ENCODE measurements around the gene SPTB.

Gene SPTB

GRCh38 chr14:64763801-64764621, 115.7 kb downstream of the SPTB start:
- no peak for DNase-seq

GRCh38 chr14:64763085-64763782, 116.5 kb downstream of the SPTB start:
- no peak for DNase-seq

DNA sequence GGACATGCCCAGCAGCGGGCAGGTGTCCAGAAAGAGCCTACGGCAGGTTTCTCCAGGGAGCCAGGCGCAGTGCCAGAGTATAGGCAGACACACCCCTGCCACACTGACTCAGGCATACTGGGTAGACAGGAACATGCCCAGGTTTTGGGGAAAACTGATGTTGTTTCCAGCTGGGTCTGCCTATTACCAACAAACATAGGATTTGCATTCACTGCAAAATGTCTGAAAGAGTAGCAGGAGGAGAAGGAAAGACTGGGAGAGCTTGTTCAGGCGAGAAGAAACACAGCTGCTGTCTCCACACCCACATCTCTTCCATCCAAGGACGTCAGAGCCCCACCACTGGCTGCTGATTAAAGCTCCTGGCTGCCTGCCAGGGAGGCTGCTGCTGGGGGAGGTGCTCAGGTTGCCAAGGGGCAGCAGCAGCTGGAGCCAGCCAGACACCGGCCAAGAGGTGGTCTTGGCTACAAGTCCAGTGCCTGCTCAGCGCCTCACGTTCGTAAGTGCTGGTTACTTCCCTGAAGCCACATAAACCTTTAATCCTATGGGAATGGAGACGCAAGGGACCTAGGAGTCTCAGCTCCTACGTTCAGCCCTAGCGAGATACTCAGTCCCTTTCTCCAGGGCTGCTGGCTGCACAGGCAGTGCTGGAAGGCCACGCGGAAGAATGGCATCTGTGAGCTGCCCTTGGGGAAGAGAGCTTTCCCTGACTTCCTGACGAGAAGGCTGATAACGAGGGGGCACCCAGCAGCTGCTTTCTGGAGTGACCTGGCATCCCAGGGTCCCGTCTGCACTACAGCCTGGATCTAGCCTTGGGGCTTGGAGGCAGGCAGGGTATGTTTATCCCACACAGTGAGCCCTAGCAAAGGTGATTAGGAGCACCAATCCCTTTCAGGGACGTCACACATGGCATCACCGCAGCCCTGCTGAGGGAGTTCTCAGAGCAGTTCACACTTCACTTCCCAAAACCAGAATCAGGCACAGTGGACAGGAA, 117.4 kb downstream of the SPTB start:
- DNase-seq, result no peak

DNA sequence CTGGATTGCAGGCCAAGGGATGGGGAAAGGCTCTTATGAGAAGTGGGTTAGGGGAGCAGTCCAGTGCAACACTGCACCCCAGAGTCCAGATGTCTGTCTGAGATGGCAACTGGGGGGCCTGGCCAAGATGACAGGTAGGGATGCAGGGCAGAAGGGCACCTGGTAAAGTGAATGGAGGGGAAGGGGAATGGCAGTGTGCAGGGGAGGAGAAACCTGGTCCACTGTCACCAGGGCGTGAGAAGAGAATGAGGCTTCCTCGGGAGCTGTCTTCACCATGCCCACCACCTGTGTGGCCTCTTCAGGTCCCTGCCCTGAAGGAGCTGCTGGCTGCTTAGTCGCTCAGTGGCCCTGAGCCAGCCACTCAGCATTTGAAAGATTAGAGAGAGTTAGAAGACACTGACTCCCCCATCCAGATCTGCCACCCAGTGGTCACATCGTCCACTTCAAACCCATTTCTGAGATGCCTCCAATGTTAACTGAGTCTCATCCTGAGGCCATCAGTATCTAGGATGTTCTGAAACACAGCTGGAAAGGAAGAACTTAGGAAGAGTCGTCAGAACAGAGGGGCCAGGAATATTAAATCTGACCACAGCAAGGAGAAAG, 118.2 kb downstream of the SPTB start:
- DNase-seq, result no peak

DNA sequence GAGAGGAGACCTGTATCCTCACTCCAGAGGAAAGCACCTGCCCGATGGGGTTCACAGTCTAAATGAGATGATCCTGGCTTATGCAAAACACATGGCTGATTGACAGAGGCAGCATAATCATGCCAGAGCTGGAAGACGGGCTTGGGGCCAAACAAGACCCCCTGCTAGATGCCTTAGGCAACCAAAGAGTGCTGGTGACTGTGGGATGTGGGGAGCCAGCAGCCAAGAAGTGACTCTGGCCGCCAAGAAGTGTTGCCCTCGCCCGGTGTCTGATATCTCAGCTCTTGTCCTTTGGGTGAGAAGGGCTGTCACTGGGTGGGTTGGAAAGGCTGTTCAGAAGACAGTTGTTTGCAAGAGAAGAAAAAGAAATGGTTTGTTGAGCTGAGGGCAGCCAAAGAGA, 118.8 kb downstream of the SPTB start:
- DNase-seq, result no peak

- peak; percentile 9 to 32 (median 24) for DNase-seq
Measured at GRCh38 chr14:64760146-64760755, 119.5 kb downstream of the SPTB start.

DNA sequence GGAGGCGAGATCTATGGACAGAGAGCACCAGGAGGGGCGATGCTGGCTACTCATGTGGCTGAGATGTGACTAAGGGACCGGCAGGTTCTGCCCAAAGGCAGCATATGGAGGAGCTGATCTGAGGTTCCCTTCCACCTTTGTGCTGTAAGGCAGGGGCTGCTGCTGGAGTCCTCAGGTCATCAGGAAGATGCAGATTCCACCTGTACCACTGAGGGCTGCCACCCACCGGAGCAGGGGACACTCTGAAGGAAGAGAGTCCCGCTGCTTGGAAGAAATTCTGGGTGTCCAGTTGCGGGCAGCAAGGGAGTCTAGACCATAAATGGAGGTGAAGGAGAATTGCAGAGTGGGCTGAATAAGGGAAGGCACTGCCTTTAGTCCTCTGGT, 120.2 kb downstream of the SPTB start:
- DNase-seq, result no peak

DNA sequence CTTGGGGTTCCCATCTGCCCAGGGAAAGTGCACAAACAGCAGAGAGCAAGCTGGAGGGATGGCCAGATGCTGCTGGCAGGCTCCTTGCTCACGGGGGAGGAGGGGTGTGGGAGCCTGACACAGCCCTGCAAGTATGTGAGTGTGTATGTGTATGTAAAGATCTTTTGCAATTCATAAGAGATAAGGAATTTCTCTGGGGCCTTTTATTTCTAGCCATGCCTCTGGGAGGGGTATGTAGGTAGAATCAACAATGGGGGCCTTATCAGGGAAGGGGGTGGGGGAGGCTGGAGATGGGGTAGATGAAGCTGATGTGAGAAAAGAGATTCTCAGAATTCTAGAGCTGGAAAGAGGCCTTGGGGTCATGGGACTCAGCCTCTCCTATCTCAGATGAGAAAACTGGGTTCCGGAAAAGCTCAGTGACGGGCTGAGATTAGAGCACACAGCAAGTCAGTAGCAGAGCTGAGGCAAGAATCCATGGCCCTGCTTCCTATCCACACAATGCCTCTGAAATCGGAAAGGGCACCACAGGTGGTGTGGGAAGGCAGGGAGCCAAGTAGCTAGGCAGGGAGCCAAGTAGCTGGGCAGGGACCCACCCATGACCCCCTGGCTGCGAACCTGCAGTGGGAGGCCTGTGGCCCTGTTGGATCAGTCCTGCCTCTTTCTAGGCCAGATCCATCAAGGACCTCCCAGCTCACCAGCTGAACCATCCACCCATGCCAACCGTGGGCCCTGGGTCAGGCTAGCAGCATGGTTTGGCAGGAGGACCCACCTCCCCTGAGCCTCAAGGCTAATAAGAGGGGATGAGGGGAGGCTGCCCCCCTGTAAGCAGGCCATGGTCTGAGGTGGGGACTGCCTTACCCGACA, 120.8 kb downstream of the SPTB start:
- no peak for DNase-seq

DNA sequence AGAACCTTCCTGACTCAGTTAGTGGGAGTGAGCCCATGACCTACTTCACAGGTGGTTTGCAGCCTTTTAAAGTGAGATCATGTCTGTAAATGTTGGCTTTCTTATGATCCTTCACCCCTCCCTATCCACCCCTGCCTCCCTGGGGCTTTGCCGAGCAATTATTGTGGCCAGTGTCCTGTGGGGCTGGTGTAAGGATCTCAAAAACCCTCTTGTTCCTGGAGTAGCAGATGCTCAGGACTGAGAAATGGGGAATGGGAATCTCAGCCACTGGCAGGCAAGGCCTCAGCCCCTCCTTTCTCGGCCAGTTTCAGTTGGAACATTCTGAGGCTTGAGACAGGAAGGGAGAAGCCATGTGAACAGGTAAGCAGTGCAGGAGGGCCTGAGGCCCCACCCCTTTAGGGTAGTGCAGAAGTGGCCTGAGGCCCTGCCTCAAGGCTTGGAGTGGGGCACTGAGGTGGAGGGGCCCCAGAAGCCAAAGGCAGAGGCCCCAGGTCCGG, 121.6 kb downstream of the SPTB start:
- no peak for DNase-seq

DNA sequence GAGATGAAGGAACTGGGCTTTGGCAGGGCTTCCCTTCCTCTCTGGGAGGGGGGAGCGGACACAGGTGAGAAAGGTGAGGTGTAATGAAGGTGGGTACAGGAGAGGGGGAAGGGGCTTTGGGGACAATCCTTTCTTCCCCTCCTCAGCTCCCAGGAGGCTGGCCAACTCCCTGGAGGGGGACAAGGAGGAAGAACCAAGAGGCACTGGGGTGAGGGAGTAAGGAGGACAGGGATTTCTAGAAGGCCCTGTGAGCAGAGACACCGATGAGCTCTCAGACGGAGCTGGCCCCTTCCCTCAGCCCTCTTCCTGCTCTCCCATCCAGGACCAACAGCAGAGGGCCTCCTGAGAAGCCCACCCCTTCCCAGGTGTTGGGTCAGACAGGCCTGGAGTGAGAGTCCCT, 122.1 kb downstream of the SPTB start:
- DNase-seq, result no peak

GRCh38 chr14:64756712-64757111, 123.0 kb downstream of the SPTB start:
- no peak for DNase-seq

DNA sequence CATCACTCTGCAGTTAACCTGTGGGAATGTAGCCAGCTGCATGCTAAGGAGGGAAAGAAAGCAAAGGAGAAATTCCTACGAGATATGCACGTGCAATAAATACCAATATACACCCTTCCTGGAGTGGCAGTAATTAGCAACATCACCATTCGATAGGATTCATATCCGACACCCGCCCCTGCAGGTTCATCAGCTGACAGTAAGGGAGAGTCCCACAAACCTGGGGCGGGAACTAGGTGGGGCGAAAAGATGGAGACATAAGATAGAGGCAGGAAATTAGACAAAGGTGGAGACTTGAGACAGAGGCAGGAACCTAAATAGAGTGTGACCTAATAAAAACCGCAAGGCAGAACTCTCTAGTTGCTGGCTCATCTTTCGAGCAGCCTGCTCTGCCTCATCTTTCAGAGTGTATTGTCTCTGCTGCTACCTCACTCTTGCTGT, 123.9 kb downstream of the SPTB start:
- DNase-seq, result no peak

- no peak for DNase-seq
Measured at GRCh38 chr14:64754685-64755084, 125.0 kb downstream of the SPTB start.

DNA sequence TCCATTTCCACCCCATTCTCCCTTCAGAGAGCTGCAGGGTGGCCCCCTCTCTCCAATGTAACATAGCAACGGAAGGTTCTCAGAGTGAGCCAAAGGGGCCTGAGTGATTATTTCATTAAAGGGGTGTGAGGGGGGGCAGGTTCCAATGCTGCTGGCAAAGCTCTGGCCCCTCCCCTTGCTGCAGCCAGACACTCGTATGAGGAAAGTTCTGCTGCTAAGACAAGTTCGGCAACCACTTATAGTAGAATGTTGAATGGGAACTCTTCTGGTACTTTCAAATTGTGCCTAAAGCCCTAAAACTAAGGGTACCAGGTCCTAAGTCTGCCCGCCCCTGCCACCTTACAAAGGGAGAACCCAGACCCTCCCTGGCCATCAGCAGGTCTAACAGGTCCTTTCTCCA, 125.7 kb downstream of the SPTB start:
- DNase-seq, result no peak

DNA sequence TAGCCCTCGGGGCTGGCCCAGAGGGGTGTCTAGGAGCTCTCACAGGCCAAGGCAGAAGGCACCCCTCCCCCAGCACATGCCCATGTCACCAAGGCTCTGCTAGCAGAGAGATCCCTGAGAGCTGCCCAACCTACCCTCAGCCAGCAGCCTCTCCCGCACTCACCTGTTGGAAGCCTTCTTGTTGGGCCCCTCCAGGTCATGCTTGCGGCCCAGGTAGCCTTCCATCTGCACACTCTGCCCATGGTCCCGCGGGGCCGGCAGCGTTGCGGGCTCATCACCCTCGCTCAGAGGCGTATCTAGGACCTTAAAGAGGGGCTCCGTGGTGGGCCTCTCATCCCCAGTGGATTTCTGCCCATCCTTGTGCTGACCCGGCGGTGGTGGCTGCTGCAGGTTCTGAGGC, 126.3 kb downstream of the SPTB start:
- no peak for DNase-seq

- no peak for DNase-seq
Measured at GRCh38 chr14:64752909-64753308, 126.8 kb downstream of the SPTB start.

GRCh38 chr14:64748995-64749714, 130.6 kb downstream of the SPTB start:
- DNase-seq, result no peak

DNA sequence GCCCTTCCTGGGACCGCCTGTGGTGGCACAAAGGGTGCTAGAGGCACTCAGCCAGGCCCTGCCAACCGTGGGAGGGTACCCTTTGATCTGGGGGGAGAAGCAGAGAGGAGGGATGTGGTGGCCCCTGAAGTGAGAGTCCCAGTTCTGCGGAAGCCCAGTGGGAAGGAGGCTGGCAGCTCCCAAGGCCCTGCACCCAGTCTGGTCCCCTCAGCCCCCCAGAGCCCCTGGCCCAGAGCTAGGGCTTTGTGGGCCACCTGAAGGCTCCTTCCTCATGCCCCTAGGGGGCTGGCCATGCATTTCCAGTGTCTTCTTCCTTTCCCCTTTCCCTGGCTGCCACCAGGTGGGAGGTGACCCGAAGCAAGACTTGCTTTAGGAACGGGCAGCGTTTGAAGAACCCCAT, 131.2 kb downstream of the SPTB start:
- no peak for DNase-seq

- no peak for DNase-seq
Measured at GRCh38 chr14:64747327-64747726, 132.4 kb downstream of the SPTB start.
